ENCODE measurements around the gene CUL3.

CUL3 gene

GRCh38 chr2:224557610-224558009 lies 27.6 kb downstream of the CUL3 start:
- Histone ChIP-seq H3K36me3 (ENCODE audit: insufficient read depth) (no peaks in the 10 kb centered on the region), H2AFZ (ENCODE audit: low read depth) (no peak overlapping the region), H3K27ac (no peak overlapping the region), H3K9ac (no peak overlapping the region), H3K4me3 (IDR thresholded peaks at IDR 0.05; ENCODE audit: insufficient read depth, low read depth, low read length) (no peak overlapping the region), H3K4me2 (no peak overlapping the region), H3K27me3 (ENCODE audit: insufficient read depth, low read depth) (no peaks in the 10 kb centered on the region), H3K79me2 (ENCODE audit: insufficient read depth, low read depth) (peaks cover 64% of the 10 kb centered on the region), H3K4me1 (ENCODE audit: low read depth, poor library complexity, severe bottlenecking) (no peaks in the 10 kb centered on the region), H4K20me1 (ENCODE audit: insufficient read depth) (peaks cover 23% of the 10 kb centered on the region)
- no peak for TF ChIP-seq CTCF (conservative IDR thresholded peaks at IDR 0.05; ENCODE audit: low read depth, low read length)

GRCh38 chr2:224556381-224556780 lies 28.8 kb downstream of the CUL3 start:
- no peak for TF ChIP-seq CTCF (conservative IDR thresholded peaks at IDR 0.05; ENCODE audit: low read depth, low read length)
- Histone ChIP-seq H3K4me1 (ENCODE audit: low read depth, poor library complexity, severe bottlenecking) (no peaks in the 10 kb centered on the region), H3K4me3 (IDR thresholded peaks at IDR 0.05; ENCODE audit: insufficient read depth, low read depth, low read length) (no peak overlapping the region), H4K20me1 (ENCODE audit: insufficient read depth) (peaks cover 13% of the 10 kb centered on the region; the same call in 1 of the 2 replicates), H3K27me3 (ENCODE audit: insufficient read depth, low read depth) (no peaks in the 10 kb centered on the region), H3K79me2 (ENCODE audit: insufficient read depth, low read depth) (peaks cover 51% of the 10 kb centered on the region), H3K9ac (no peak overlapping the region), H3K4me2 (no peak overlapping the region), H2AFZ (ENCODE audit: low read depth) (no peak overlapping the region), H3K36me3 (ENCODE audit: insufficient read depth) (no peaks in the 10 kb centered on the region), H3K27ac (no peak overlapping the region)

- H3K79me2 ChIP-seq (ENCODE audit: insufficient read depth, low read depth), result peaks cover 46% of the 10 kb centered on the region
- no peak overlapping the region for H3K27ac ChIP-seq
- no peaks in the 10 kb centered on the region for H3K4me1 ChIP-seq (ENCODE audit: low read depth, poor library complexity, severe bottlenecking)
- H3K27me3 ChIP-seq (ENCODE audit: insufficient read depth, low read depth), result no peaks in the 10 kb centered on the region
- H3K36me3 ChIP-seq (ENCODE audit: insufficient read depth), result no peaks in the 10 kb centered on the region
- TF ChIP-seq CTCF (conservative IDR thresholded peaks at IDR 0.05; ENCODE audit: low read depth, low read length), result no peak
- H2AFZ ChIP-seq (ENCODE audit: low read depth), result no peak overlapping the region
- H3K9ac ChIP-seq, result no peak overlapping the region
- 0 out of 2 replicates have a peak, but pooled peaks cover 10% of the 10 kb centered on the region for H4K20me1 ChIP-seq (ENCODE audit: insufficient read depth)
- H3K4me2 ChIP-seq, result no peak overlapping the region
- H3K4me3 ChIP-seq (IDR thresholded peaks at IDR 0.05; ENCODE audit: insufficient read depth, low read depth, low read length), result no peak overlapping the region
Observed at GRCh38 chr2:224555823-224556366, 29.3 kb downstream of the CUL3 start.

- Histone ChIP-seq H3K4me1 (ENCODE audit: low read depth, poor library complexity, severe bottlenecking) (peaks cover 11% of the 10 kb centered on the region), H3K27ac (no peak overlapping the region), H4K20me1 (ENCODE audit: insufficient read depth) (0 out of 2 replicates have a peak, but pooled peaks cover 7% of the 10 kb centered on the region), H3K36me3 (ENCODE audit: insufficient read depth) (no peaks in the 10 kb centered on the region), H3K79me2 (ENCODE audit: insufficient read depth, low read depth) (peaks cover 39% of the 10 kb centered on the region), H3K9ac (no peak overlapping the region), H3K27me3 (ENCODE audit: insufficient read depth, low read depth) (no peaks in the 10 kb centered on the region), H3K4me2 (no peak overlapping the region), H2AFZ (ENCODE audit: low read depth) (no peak overlapping the region), H3K4me3 (IDR thresholded peaks at IDR 0.05; ENCODE audit: insufficient read depth, low read depth, low read length) (no peak overlapping the region)
- no peak for TF ChIP-seq CTCF (conservative IDR thresholded peaks at IDR 0.05; ENCODE audit: low read depth, low read length)
Observed at GRCh38 chr2:224552771-224553170, 32.4 kb downstream of the CUL3 start.
